Colonic mucosa (tissue), 4 donors: ENCODE data around the gene HES3. TPM values are rescaled to one million over a fixed set of nuclear protein-coding genes. Genes with fewer than 3 reads are reported as not detected.

ENCODE experiments used
- DNase-seq: peaks from one replicate; pipeline ENCODE4 v3.0.0-alpha.2; 2020
- H3K27ac ChIP-seq: fragments of 200-600 bp; one replicate; pipeline ENCODE4 v1.8.0; 2021
- H3K27me3 ChIP-seq: fragments of 200-600 bp; one replicate; pipeline ENCODE4 v1.8.0; 2021
- H3K36me3 ChIP-seq: fragments of 200-600 bp; one replicate; pipeline ENCODE4 v1.8.0; 2021
- H3K4me1 ChIP-seq: fragments of 200-600 bp; one replicate; pipeline ENCODE4 v1.8.0; 2021; ENCODE audit warnings: mild to moderate bottlenecking
- H3K4me3 ChIP-seq: fragments of 200-600 bp; one replicate; pipeline ENCODE4 v1.8.0; 2021
- H3K9ac ChIP-seq, 2 donors: one replicate each; pipeline ENCODE4 v1.7.0; 2013; ENCODE audit warnings: control low read depth in 2 of 2, low read depth in 2 of 2, low read length in 2 of 2
- H3K9me3 ChIP-seq: fragments of 200-600 bp; one replicate; pipeline ENCODE4 v1.8.0; 2021
- CTCF ChIP-seq: fragments of 200-600 bp; IDR thresholded peaks from one replicate; pipeline ENCODE4 v1.8.0; 2022; ENCODE audit warnings: antibody characterized with exemption, mild to moderate bottlenecking
- intact Hi-C: fragments of 100-400 bp; cut with DNase I; formaldehyde crosslinking; loops from one replicate; pipeline ENCODE4 v1.14.1; 2022
- total RNA-seq, 2 donors: library from RNA; stranded (reverse); fragmentation: NEBNext Ultra II Directional in 1 of 2; extraction: Animal tissue kit (Norgen Biotek cat#: 25700) in 1 of 2; gene quantifications; one replicate each; pipeline ENCODE4 v1.2.1, GENCODE V29; 2021
- donor health status: healthy.
- donor health status: DM: no; HTN: no; CAD: no.
- donor health status: DM: no; HTN: no; CAD: no.

Gene HES3
- total RNA-seq, 2 donors from 2014 or later = not detected

DNA sequence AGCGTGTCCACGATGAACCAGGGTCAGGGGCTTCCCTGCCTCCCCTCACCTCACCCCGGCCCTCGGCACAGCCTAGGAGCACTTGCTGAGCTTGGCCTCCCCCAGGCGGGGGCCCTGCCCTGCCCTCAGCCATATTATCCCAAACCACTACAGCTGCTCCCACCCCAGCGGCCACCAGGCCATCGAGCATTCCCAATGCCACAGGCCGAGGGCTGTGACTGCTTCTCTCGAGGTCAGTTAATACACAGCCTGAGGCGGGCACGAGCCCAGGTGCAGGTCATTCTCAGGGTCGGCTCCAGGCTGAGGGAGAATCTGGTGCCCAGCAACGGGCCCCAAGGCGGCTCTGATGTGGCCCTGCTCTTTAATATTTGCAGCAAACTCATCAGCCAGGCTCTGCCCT, 25.3 kb downstream of the HES3 start:
- H3K27ac ChIP-seq = peak overlapping the region; percentile 69
- no peak for TF ChIP-seq CTCF
- no peak overlapping the region for H3K4me3 ChIP-seq
- H3K9ac ChIP-seq = peak overlapping the region in 1 of 2 donors; percentile 51
- DNase-seq = no peak
- no peaks in the 10 kb centered on the region for H3K36me3 ChIP-seq
- H3K27me3 ChIP-seq = no peaks in the 10 kb centered on the region
- intact Hi-C loops = no loop called here
- peaks cover 18% of the 10 kb centered on the region for H3K4me1 ChIP-seq
- no peaks in the 10 kb centered on the region for H3K9me3 ChIP-seq

- intact Hi-C loops = no loop called here
- H3K27me3 ChIP-seq = no peaks in the 10 kb centered on the region
- no peak overlapping the region for H3K4me3 ChIP-seq
- H3K27ac ChIP-seq = peak overlapping the region; percentile 69
- TF ChIP-seq CTCF = no peak
- peaks cover 18% of the 10 kb centered on the region for H3K4me1 ChIP-seq
- H3K9ac ChIP-seq = peak overlapping the region in 1 of 2 donors; percentile 68
- H3K9me3 ChIP-seq = no peaks in the 10 kb centered on the region
- DNase-seq = peak; percentile 86
- no peaks in the 10 kb centered on the region for H3K36me3 ChIP-seq
Measured at GRCh38 chr1:6269720-6270400, 25.9 kb downstream of the HES3 start.

GRCh38 chr1:6270401-6270800, 26.4 kb downstream of the HES3 start:
- DNase-seq = peak; percentile 53
- TF ChIP-seq CTCF = no peak
- H3K27ac ChIP-seq = peak overlapping the region; percentile 69

GRCh38 chr1:6271006-6271405, 27.0 kb downstream of the HES3 start:
- DNase-seq = no peak

More at GRCh38 chr1:6270401-6270800, 26.4 kb downstream of the HES3 start:
- Histone ChIP-seq H3K27me3 (no peaks in the 10 kb centered on the region), H3K4me1 (peaks cover 18% of the 10 kb centered on the region), H3K9me3 (no peaks in the 10 kb centered on the region), H3K9ac (peak overlapping the region in 1 of 2 donors; percentile 68), H3K36me3 (no peaks in the 10 kb centered on the region), H3K4me3 (no peak overlapping the region)
- intact Hi-C loops = no loop called here

DNA sequence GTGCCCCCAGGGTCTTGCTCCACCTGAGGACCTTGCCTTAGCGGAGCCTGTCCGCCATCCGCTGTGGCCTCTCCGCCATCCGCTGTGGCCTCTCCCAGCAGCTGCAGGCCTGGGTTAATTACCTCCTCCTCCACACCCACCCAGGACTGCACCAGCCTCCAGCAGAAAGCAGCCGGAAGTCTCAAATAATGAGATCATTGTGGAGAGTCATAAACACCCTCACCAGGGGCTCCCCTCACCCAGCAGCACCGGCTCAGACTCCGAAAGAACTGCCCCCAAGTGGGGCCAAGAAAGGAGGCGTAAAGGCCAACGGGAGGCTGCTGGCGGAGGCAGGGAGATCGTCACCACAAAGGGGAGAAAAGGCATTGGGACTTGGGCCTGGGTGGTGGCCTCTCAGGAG, 27.6 kb downstream of the HES3 start:
- Histone ChIP-seq H3K27ac (peak overlapping the region; percentile 69), H3K9ac (peak overlapping the region in 1 of 2 donors; percentile 58), H3K36me3 (no peaks in the 10 kb centered on the region), H3K4me3 (no peak overlapping the region), H3K4me1 (peaks cover 23% of the 10 kb centered on the region), H3K27me3 (no peaks in the 10 kb centered on the region), H3K9me3 (no peaks in the 10 kb centered on the region)
- peak; percentile 66 for DNase-seq
- no peak for TF ChIP-seq CTCF
- intact Hi-C loops = no loop called here

More at GRCh38 chr1:6271006-6271405, 27.0 kb downstream of the HES3 start:
- intact Hi-C loops = no loop called here
- Histone ChIP-seq H3K27ac (peak overlapping the region; percentile 69), H3K4me1 (peaks cover 18% of the 10 kb centered on the region), H3K27me3 (no peaks in the 10 kb centered on the region), H3K9ac (peak overlapping the region in 1 of 2 donors; percentile 68), H3K36me3 (no peaks in the 10 kb centered on the region), H3K4me3 (no peak overlapping the region), H3K9me3 (no peaks in the 10 kb centered on the region)
- TF ChIP-seq CTCF = no peak
